MM.1S (cell line): ENCODE results near the gene RNF11.
A peak's percentile ranks its signal among the peaks of the same experiment; 100 is the strongest.

ENCODE experiments used
- DNase-seq: peaks from one replicate; pipeline ENCODE4 v3.0.0-alpha.2; 2015
- H2AFZ ChIP-seq: fragments of 300-600 bp; sonication (generic); 2 replicates; pipeline ENCODE4 v1.6.0; 2016; ENCODE audit warnings: antibody characterized with exemption, low read length
- H3F3A ChIP-seq: fragments of 300-600 bp; sonication (generic); 2 replicates; pipeline ENCODE4 v1.6.1; 2016; ENCODE audit warnings: mild to moderate bottlenecking, antibody characterized with exemption, low read length, moderate library complexity, mixed read lengths; ENCODE audit not compliant: insufficient read depth
- H3K27ac ChIP-seq: fragments of 300-600 bp; sonication (generic); 2 replicates; pipeline ENCODE4 v1.5.1; 2016; ENCODE audit warnings: mild to moderate bottlenecking, low read length
- H3K27me3 ChIP-seq: fragments of 300-600 bp; sonication (generic); replicated peaks from 2 replicates; pipeline ENCODE4 v1.6.0; 2016; ENCODE audit warnings: low read length; ENCODE audit not compliant: insufficient read depth
- H3K36me3 ChIP-seq: fragments of 300-600 bp; sonication (generic); replicated peaks from 2 replicates; pipeline ENCODE4 v1.6.1; 2016; ENCODE audit warnings: mild to moderate bottlenecking, low read length, mixed read lengths; ENCODE audit not compliant: insufficient read depth
- H3K4me1 ChIP-seq: fragments of 300-600 bp; sonication (generic); 2 replicates; pipeline ENCODE4 v1.6.1; 2016; ENCODE audit warnings: low read length, mixed read lengths
- H3K4me2 ChIP-seq: fragments of 300-600 bp; sonication (generic); 2 replicates; pipeline ENCODE4 v1.6.0; 2016; ENCODE audit warnings: low read depth, low read length
- H3K4me3 ChIP-seq: fragments of 300-600 bp; sonication (generic); 2 replicates; pipeline ENCODE4 v1.5.1; 2016; ENCODE audit warnings: low read length, mixed read lengths
- H3K79me2 ChIP-seq: fragments of 300-600 bp; sonication (generic); 2 replicates; pipeline ENCODE4 v1.6.1; 2016; ENCODE audit warnings: mixed run types, low read length, mixed read lengths
- H3K9ac ChIP-seq: fragments of 300-600 bp; sonication (generic); 2 replicates; pipeline ENCODE4 v1.6.1; 2016; ENCODE audit warnings: low read length, mixed read lengths
- H3K9me2 ChIP-seq: fragments of 300-600 bp; sonication (generic); replicated peaks from 2 replicates; pipeline ENCODE4 v1.6.1; 2016; ENCODE audit warnings: mild to moderate bottlenecking, low read length, mixed read lengths; ENCODE audit not compliant: insufficient read depth
- H3K9me3 ChIP-seq: fragments of 300-600 bp; sonication (generic); replicated peaks from 2 replicates; pipeline ENCODE4 v1.6.1; 2016; ENCODE audit warnings: mild to moderate bottlenecking, low read length, mixed read lengths; ENCODE audit not compliant: insufficient read depth
- H4K20me1 ChIP-seq: fragments of 300-600 bp; sonication (generic); 2 replicates; pipeline ENCODE4 v1.6.1; 2016; ENCODE audit warnings: mild to moderate bottlenecking, low read length, moderate library complexity, mixed read lengths; ENCODE audit not compliant: insufficient read depth
- CTCF ChIP-seq: fragments of 300-600 bp; sonication (generic); IDR thresholded peaks from 2 replicates; pipeline ENCODE4 v1.5.1; 2016; ENCODE audit warnings: antibody characterized with exemption, low read length, mixed read lengths
- EZH2 ChIP-seq: fragments of 300-600 bp; sonication (generic); optimal IDR thresholded peaks from 2 replicates; pipeline ENCODE3; 2017; ENCODE audit warnings: low read depth, mild to moderate bottlenecking, antibody characterized with exemption, low read length, mixed read lengths
- EZH2phosphoT487 ChIP-seq: fragments of 300-600 bp; sonication (generic); IDR thresholded peaks from 2 replicates; pipeline ENCODE4 v1.6.1; 2018; ENCODE audit warnings: antibody characterized with exemption, low read length

RNF11 gene

DNA sequence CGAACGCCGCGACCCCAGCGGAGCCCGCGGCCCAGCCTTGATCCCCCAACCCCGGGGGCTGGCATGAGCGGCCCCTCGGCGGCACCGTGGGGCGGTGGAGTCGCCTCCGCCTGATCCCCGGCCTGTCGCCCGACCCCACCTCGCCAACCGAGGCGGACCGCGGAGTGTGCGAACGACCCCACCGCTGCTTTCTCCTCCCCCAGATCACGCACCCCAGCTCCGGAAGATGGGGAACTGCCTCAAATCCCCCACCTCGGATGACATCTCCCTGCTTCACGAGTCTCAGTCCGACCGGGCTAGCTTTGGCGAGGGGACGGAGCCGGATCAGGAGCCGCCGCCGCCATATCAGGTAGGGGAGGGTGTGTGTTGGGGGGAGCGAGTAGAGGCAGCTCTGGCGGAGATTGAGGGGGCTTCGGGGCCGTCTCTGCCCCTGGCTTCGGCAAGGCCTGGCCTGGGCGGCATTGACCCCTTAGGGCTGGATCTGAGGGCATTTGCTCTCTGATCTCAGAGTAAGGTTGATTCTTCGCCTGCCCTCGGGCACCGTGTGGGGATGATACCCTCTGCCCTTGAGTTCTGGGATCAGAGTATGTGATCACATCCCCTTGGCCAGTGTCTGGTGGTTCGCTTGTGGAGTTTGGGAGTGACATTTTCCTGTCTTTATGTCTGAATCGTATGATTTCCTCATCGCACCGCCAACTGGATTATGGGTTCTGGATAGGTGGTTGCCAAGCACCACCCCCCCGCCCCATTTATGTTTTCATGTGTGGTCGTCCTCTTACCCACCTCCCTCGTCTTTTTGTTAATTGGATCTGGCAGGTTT lies 668 bp downstream of the RNF11 start:
- Histone ChIP-seq H3K27ac (peak overlapping the region; percentile 87), H3K4me1 (peaks cover 13% of the 10 kb centered on the region), H2AFZ (peak overlapping the region; percentile 82), H3K79me2 (peaks cover 53% of the 10 kb centered on the region), H3K36me3 (no peaks in the 10 kb centered on the region), H3F3A (peaks cover 28% of the 10 kb centered on the region), H3K4me3 (peak overlapping the region; percentile 91), H3K9me3 (no peaks in the 10 kb centered on the region), H3K9ac (peak overlapping the region; percentile 92), H3K4me2 (peak overlapping the region; percentile 82), H4K20me1 (no peaks in the 10 kb centered on the region), H3K9me2 (no peaks in the 10 kb centered on the region), H3K27me3 (no peaks in the 10 kb centered on the region)
- no peak for TF ChIP-seq CTCF
- no peak for TF ChIP-seq EZH2
- TF ChIP-seq EZH2phosphoT487, result no peak
- DNase-seq, result peak; percentile 15

DNA sequence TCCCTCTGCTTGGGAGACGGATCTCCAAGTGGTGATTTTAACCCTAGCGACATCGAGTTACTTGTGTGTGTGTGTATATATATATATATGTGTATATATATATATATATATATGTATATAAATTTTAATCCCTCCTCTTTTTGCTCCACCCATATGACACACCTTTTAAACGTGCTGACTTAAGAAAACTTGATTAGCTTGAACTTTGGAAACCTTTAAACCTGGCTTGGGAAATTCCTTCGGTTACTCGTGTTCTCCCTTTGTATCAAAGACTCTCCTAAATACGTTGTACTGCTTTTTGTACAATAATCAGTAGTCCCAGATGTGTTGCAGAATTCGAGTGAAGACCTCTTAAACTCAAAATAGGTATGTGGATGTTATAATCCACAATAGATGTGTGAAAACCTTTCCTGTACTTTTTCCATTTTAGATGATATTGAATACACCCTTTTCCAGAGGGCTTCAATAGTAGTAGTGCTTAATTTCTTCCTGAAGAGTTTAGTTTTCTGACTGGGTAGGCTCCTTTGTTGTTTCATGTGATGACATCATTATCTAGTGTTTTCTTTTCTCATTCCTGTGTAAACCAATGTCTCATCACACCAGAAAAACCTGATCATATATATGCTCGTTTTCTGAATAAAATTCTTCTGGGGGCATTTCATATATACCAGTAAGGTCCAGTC lies 1.4 kb downstream of the RNF11 start:
- Histone ChIP-seq H3K4me3 (peak overlapping the region; percentile 91), H3K79me2 (peaks cover 60% of the 10 kb centered on the region)

DNA sequence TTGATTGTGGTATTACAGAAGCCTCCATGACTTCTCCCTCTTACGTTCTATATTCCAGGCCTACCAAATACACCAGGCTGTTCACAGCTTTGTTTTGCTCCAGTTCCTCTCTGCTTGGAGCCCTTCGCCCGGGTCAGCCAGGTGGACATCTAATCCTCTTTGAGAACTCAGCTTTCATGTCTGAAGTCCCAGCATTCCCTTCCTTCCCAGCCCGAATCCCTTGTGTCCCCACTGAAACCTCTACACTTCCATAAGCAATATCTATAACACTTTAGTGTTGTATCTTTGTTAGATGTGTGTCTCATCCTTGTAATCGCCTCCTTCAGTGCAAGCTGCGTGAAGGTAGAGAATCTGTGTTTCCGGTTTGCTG lies 1.9 kb downstream of the RNF11 start:
- no peaks in the 10 kb centered on the region for H3K9me2 ChIP-seq
- no peaks in the 10 kb centered on the region for H4K20me1 ChIP-seq
- no peak overlapping the region for H2AFZ ChIP-seq
- TF ChIP-seq CTCF (no peak), EZH2 (no peak), EZH2phosphoT487 (no peak)
- H3F3A ChIP-seq, result peaks cover 28% of the 10 kb centered on the region
- no peak overlapping the region for H3K27ac ChIP-seq
- H3K9me3 ChIP-seq, result no peaks in the 10 kb centered on the region
- peak overlapping the region; percentile 93 for H3K4me2 ChIP-seq
- no peaks in the 10 kb centered on the region for H3K27me3 ChIP-seq
- H3K36me3 ChIP-seq, result no peaks in the 10 kb centered on the region
- DNase-seq, result no peak
- peak overlapping the region; percentile 45; the same call in 1 of the 2 replicates for H3K9ac ChIP-seq
- H3K4me1 ChIP-seq, result peaks cover 13% of the 10 kb centered on the region
- H3K79me2 ChIP-seq, result peaks cover 66% of the 10 kb centered on the region
- H3K4me3 ChIP-seq, result peak overlapping the region; percentile 63

More for the DNA sequence above, 1.4 kb downstream of the RNF11 start:
- no peak overlapping the region for H2AFZ ChIP-seq
- H4K20me1 ChIP-seq, result no peaks in the 10 kb centered on the region
- peaks cover 13% of the 10 kb centered on the region for H3K4me1 ChIP-seq
- no peak for TF ChIP-seq CTCF
- no peak for TF ChIP-seq EZH2
- no peak for TF ChIP-seq EZH2phosphoT487
- peak overlapping the region; percentile 92; the same call in 1 of the 2 replicates for H3K9ac ChIP-seq
- no peaks in the 10 kb centered on the region for H3K9me2 ChIP-seq
- H3K36me3 ChIP-seq, result no peaks in the 10 kb centered on the region
- H3K27ac ChIP-seq, result no peak overlapping the region
- peaks cover 28% of the 10 kb centered on the region for H3F3A ChIP-seq
- H3K4me2 ChIP-seq, result peak overlapping the region; percentile 93
- DNase-seq, result no peak
- H3K27me3 ChIP-seq, result no peaks in the 10 kb centered on the region
- no peaks in the 10 kb centered on the region for H3K9me3 ChIP-seq
